ENCODE data around the gene ARHGAP15.

The ARHGAP15 gene

DNA sequence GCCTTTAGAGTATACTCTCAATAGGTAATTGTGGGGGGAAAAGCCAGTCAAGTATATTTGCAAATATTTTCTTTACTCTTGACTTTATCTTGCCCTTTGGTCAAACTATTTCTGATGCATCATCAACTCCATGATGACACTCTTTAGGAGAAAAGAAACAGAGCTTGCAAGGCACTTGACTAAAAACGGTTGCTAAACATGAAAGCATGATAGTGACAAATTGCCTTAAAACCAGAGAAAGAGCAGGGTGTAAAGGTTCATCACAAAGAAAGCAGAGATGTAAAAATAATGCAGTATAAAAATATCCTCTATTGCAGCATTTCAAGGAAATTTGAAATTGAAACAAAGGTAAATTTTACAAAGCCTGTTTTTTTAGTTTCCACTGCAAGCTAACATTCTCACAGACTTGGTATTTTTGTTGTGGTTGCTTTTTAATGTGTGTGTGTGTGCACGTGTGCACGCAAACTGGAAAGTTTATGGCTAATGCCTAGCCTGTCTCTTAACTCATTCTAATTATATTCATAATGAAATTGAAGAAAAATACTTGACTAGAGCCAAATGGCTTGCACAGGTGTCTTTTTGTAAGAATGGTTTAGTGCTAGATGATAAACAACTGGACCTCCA, 503.6 kb downstream of the ARHGAP15 start:
- no peak overlapping the region for H3K27ac ChIP-seq (ENCODE audit: low read depth, low read length, poor library complexity, severe bottlenecking)
- peaks cover 30% of the 10 kb centered on the region for H3K36me3 ChIP-seq (ENCODE audit: insufficient read depth, low read length)
- H4K20me1 ChIP-seq (ENCODE audit: insufficient read depth, low read length): no peaks in the 10 kb centered on the region
- H3F3A ChIP-seq (ENCODE audit: insufficient read depth, low read length): no peaks in the 10 kb centered on the region
- H3K4me3 ChIP-seq (ENCODE audit: low read depth, low read length, poor library complexity, severe bottlenecking): no peak overlapping the region
- no peak overlapping the region for H2AFZ ChIP-seq (ENCODE audit: low read length)
- TF ChIP-seq CTCF (IDR thresholded peaks at IDR 0.05; ENCODE audit: low read length): no peak
- no peak for TF ChIP-seq EZH2 (IDR thresholded peaks at IDR 0.05; ENCODE audit: borderline replicate concordance, low read length)
- H3K4me1 ChIP-seq (ENCODE audit: insufficient read depth, low read length, severe bottlenecking): no peaks in the 10 kb centered on the region
- no peak overlapping the region for H3K9ac ChIP-seq (ENCODE audit: low read length)
- no peak overlapping the region for H3K4me2 ChIP-seq (ENCODE audit: low read length)
- H3K9me3 ChIP-seq (ENCODE audit: low read length): peaks cover 7% of the 10 kb centered on the region; the same call in 1 of the 2 replicates
- no peaks in the 10 kb centered on the region for H3K79me2 ChIP-seq (ENCODE audit: insufficient read depth, low read length)
- no peaks in the 10 kb centered on the region for H3K27me3 ChIP-seq (ENCODE audit: insufficient read depth, low read length)
- no peaks in the 10 kb centered on the region for H3K9me2 ChIP-seq (ENCODE audit: low read depth, low read length)

GRCh38 chr2:143633419-143633818, 504.2 kb downstream of the ARHGAP15 start:
- Histone ChIP-seq H3K9me3 (ENCODE audit: low read length) (peaks cover 7% of the 10 kb centered on the region; the same call in 1 of the 2 replicates), H2AFZ (ENCODE audit: low read length) (no peak overlapping the region), H3K79me2 (ENCODE audit: insufficient read depth, low read length) (no peaks in the 10 kb centered on the region), H3K9ac (ENCODE audit: low read length) (no peak overlapping the region), H3K27me3 (ENCODE audit: insufficient read depth, low read length) (no peaks in the 10 kb centered on the region), H3K4me2 (ENCODE audit: low read length) (no peak overlapping the region), H3K27ac (ENCODE audit: low read depth, low read length, poor library complexity, severe bottlenecking) (no peak overlapping the region), H3K4me1 (ENCODE audit: insufficient read depth, low read length, severe bottlenecking) (no peaks in the 10 kb centered on the region), H3K36me3 (ENCODE audit: insufficient read depth, low read length) (peaks cover 25% of the 10 kb centered on the region), H3K9me2 (ENCODE audit: low read depth, low read length) (no peaks in the 10 kb centered on the region), H3K4me3 (ENCODE audit: low read depth, low read length, poor library complexity, severe bottlenecking) (no peak overlapping the region), H3F3A (ENCODE audit: insufficient read depth, low read length) (no peaks in the 10 kb centered on the region), H4K20me1 (ENCODE audit: insufficient read depth, low read length) (no peaks in the 10 kb centered on the region)
- TF ChIP-seq CTCF (IDR thresholded peaks at IDR 0.05; ENCODE audit: low read length) (no peak), EZH2 (IDR thresholded peaks at IDR 0.05; ENCODE audit: borderline replicate concordance, low read length) (no peak)

DNA sequence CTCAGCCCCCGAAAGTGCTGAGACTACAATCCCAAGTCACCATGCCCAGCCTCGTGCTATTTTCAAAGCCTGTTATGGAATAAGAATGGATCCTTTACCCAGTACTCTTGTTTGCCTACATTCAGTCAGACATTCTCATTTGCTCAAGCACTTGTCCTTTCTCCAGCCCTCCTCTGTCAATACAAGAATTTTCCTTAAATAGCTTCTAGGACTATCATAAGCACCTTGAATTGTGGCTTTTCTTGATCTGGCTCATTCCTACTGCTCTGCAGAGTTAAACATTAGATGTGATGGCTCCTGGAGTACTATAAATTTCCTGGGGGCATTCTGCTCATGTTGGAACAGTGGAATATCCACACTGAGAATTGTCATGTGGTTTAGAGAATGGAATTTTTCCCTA, 506.1 kb downstream of the ARHGAP15 start:
- Histone ChIP-seq H3F3A (ENCODE audit: insufficient read depth, low read length) (no peaks in the 10 kb centered on the region), H3K9me2 (ENCODE audit: low read depth, low read length) (no peaks in the 10 kb centered on the region), H3K4me3 (ENCODE audit: low read depth, low read length, poor library complexity, severe bottlenecking) (no peak overlapping the region), H3K27me3 (ENCODE audit: insufficient read depth, low read length) (no peaks in the 10 kb centered on the region), H3K36me3 (ENCODE audit: insufficient read depth, low read length) (peaks cover 25% of the 10 kb centered on the region), H3K4me1 (ENCODE audit: insufficient read depth, low read length, severe bottlenecking) (no peaks in the 10 kb centered on the region), H2AFZ (ENCODE audit: low read length) (no peak overlapping the region), H3K4me2 (ENCODE audit: low read length) (no peak overlapping the region), H4K20me1 (ENCODE audit: insufficient read depth, low read length) (no peaks in the 10 kb centered on the region), H3K79me2 (ENCODE audit: insufficient read depth, low read length) (no peaks in the 10 kb centered on the region), H3K9me3 (ENCODE audit: low read length) (peaks cover 7% of the 10 kb centered on the region; the same call in 1 of the 2 replicates), H3K9ac (ENCODE audit: low read length) (no peak overlapping the region), H3K27ac (ENCODE audit: low read depth, low read length, poor library complexity, severe bottlenecking) (no peak overlapping the region)
- TF ChIP-seq EZH2 (IDR thresholded peaks at IDR 0.05; ENCODE audit: borderline replicate concordance, low read length) (no peak), CTCF (IDR thresholded peaks at IDR 0.05; ENCODE audit: low read length) (no peak)
